IMR-90 (cell line): Measurements from ENCODE around the gene SPATA16. TPM values are rescaled to one million over a fixed set of nuclear protein-coding genes. Genes with fewer than 3 reads are reported as not detected.

ENCODE experiments used
- ATAC-seq: fragments of 200-7000 bp; cut with Tn5 transposase; 2 replicates; pipeline ENCODE4 v1.9.1; 2020; ENCODE audit warnings: low read depth, mild to moderate bottlenecking, moderate library complexity
- BruUV-seq: library from RNA; stranded (reverse); fragments of 400-500 nt; replicated peaks from 2 replicates; lab custom pipeline; 2021; lab: Mats Ljungman, UMichigan
- CTCF ChIA-PET: fragments of 300-600 bp; formaldehyde crosslinking; extraction: SDS; loops from one replicate; lab custom pipeline; 2021; ENCODE audit warnings: antibody characterized with exemption; lab: Yijun Ruan, JAX
- POLR2A ChIA-PET: fragments of 300-600 bp; sonication (Branson Sonifier 250); formaldehyde crosslinking; loops from one replicate; lab custom pipeline; 2022; ENCODE audit warnings: antibody characterized with exemption; ENCODE audit not compliant: unreplicated experiment; lab: Charles Lee
- DNase-seq: peaks from one replicate; pipeline ENCODE4 v3.0.0; 2013
- H2AFZ ChIP-seq: replicated peaks from 2 replicates; pipeline ENCODE3; 2013; ENCODE audit warnings: low read length, mild to moderate bottlenecking; ENCODE audit not compliant: poor library complexity
- H2AK5ac ChIP-seq: 2 replicates; pipeline ENCODE4 v1.6.1; 2013; ENCODE audit warnings: low read depth, low read length, inconsistent platforms
- H2AK9ac ChIP-seq: replicated peaks from 2 replicates; pipeline ENCODE3; 2013; ENCODE audit warnings: mild to moderate bottlenecking, low read depth, low read length, moderate library complexity; ENCODE audit not compliant: poor library complexity
- H2BK120ac ChIP-seq: 2 replicates; pipeline ENCODE4 v1.6.1; 2013; ENCODE audit warnings: low read depth, low read length, inconsistent platforms
- H2BK15ac ChIP-seq: 3 replicates; pipeline ENCODE4 v1.6.1; 2013; ENCODE audit warnings: low read depth, low read length, inconsistent platforms
- H2BK20ac ChIP-seq: 2 replicates; pipeline ENCODE4 v1.6.1; 2013; ENCODE audit warnings: low read depth, mild to moderate bottlenecking, inconsistent platforms, low read length, moderate library complexity
- H2BK5ac ChIP-seq: 2 replicates; pipeline ENCODE4 v1.6.1; 2013; ENCODE audit warnings: mild to moderate bottlenecking, low read depth, low read length, inconsistent platforms; ENCODE audit not compliant: poor library complexity, severe bottlenecking
- H3K14ac ChIP-seq: replicated peaks from 2 replicates; pipeline ENCODE4 v1.6.1; 2013; ENCODE audit warnings: low read depth, low read length, inconsistent platforms
- H3K18ac ChIP-seq: 2 replicates; pipeline ENCODE4 v1.6.1; 2013; ENCODE audit warnings: low read depth, low read length, control low read depth
- H3K23ac ChIP-seq: 2 replicates; pipeline ENCODE4 v1.6.1; 2013; ENCODE audit warnings: low read depth, low read length, inconsistent platforms
- H3K27ac ChIP-seq: 2 replicates; pipeline ENCODE4 v1.5.1; 2013; ENCODE audit warnings: mild to moderate bottlenecking, control low read depth, low read length; ENCODE audit not compliant: insufficient read depth
- H3K27me3 ChIP-seq: 2 replicates; pipeline ENCODE4 v1.6.1; 2013; ENCODE audit warnings: low read length; ENCODE audit not compliant: control insufficient read depth, insufficient read depth
- H3K36me3 ChIP-seq: 2 replicates; pipeline ENCODE4 v1.6.1; 2013; ENCODE audit warnings: low read length, mixed read lengths; ENCODE audit not compliant: control insufficient read depth, insufficient read depth
- H3K4ac ChIP-seq: 2 replicates; pipeline ENCODE4 v1.6.1; 2013; ENCODE audit warnings: low read depth, low read length, inconsistent platforms
- H3K4me1 ChIP-seq: 2 replicates; pipeline ENCODE4 v1.6.1; 2013; ENCODE audit warnings: low read length, mixed read lengths; ENCODE audit not compliant: control insufficient read depth, insufficient read depth
- H3K4me2 ChIP-seq: 2 replicates; pipeline ENCODE4 v1.6.1; 2013; ENCODE audit warnings: low read depth, mild to moderate bottlenecking, control low read depth, low read length, moderate library complexity
- H3K4me3 ChIP-seq: 2 replicates; pipeline ENCODE4 v1.5.1; 2013; ENCODE audit warnings: low read depth, mild to moderate bottlenecking, control low read depth, low read length, moderate library complexity; ENCODE audit not compliant: insufficient read depth
- H3K56ac ChIP-seq: 2 replicates; pipeline ENCODE4 v1.6.1; 2013; ENCODE audit warnings: low read length, inconsistent platforms; ENCODE audit not compliant: insufficient read depth; ENCODE audit errors: extremely low read depth
- H3K79me1 ChIP-seq, 2 experiments: 2 replicates each; pipeline ENCODE4 v1.6.1; 2013; ENCODE audit warnings: low read length in 2 of 2, inconsistent platforms in 1 of 2, low read depth in 1 of 2
- H3K9ac ChIP-seq: 2 replicates; pipeline ENCODE4 v1.6.1; 2013; ENCODE audit warnings: low read depth, low read length, control low read depth
- H3K9me1 ChIP-seq: 2 replicates; pipeline ENCODE4 v1.6.1; 2013; ENCODE audit warnings: low read length, inconsistent platforms; ENCODE audit not compliant: insufficient read depth
- H3K9me3 ChIP-seq: 2 replicates; pipeline ENCODE4 v1.6.1; 2013; ENCODE audit warnings: low read length; ENCODE audit not compliant: control insufficient read depth, insufficient read depth
- H4K20me1 ChIP-seq: 2 replicates; pipeline ENCODE4 v1.6.1; 2013; ENCODE audit warnings: low read length, inconsistent platforms; ENCODE audit not compliant: insufficient read depth
- H4K5ac ChIP-seq: 2 replicates; pipeline ENCODE4 v1.6.1; 2013; ENCODE audit warnings: mild to moderate bottlenecking, low read depth, low read length, control low read depth
- H4K8ac ChIP-seq, 2 experiments: 2 replicates each; pipeline ENCODE4 v1.6.1; 2013; ENCODE audit warnings: low read depth in 2 of 2, low read length in 2 of 2, control low read depth in 1 of 2, inconsistent platforms in 1 of 2
- H4K91ac ChIP-seq: 2 replicates; pipeline ENCODE4 v1.6.1; 2013; ENCODE audit warnings: low read depth, low read length, inconsistent platforms; ENCODE audit not compliant: insufficient read depth
- BHLHE40 ChIP-seq: fragments of 150-350 bp; IDR thresholded peaks from 2 replicates; pipeline ENCODE4 v1.6.1; 2016; ENCODE audit warnings: mild to moderate bottlenecking, low read depth, low read length
- CEBPB ChIP-seq: IDR thresholded peaks from 2 replicates; pipeline ENCODE4 v1.6.1; 2012; ENCODE audit warnings: low read depth, low read length, improper control_type of control experiment
- FOS ChIP-seq: fragments of 150-350 bp; IDR thresholded peaks from 2 replicates; pipeline ENCODE4 v1.6.1; 2016; ENCODE audit warnings: low read depth, low read length
- MAFK ChIP-seq: IDR thresholded peaks from 2 replicates; pipeline ENCODE4 v1.6.1; 2012; ENCODE audit warnings: low read depth, low read length, improper control_type of control experiment
- MXI1 ChIP-seq: IDR thresholded peaks from 2 replicates; pipeline ENCODE4 v1.6.1; 2012; ENCODE audit warnings: low read depth, mild to moderate bottlenecking, low read length, moderate library complexity, borderline replicate concordance
- POLR2A ChIP-seq: IDR thresholded peaks from 2 replicates; pipeline ENCODE4 v1.6.1; 2012; ENCODE audit warnings: mild to moderate bottlenecking, low read depth, low read length
- RAD21 ChIP-seq: IDR thresholded peaks from 2 replicates; pipeline ENCODE4 v1.6.1; 2012; ENCODE audit warnings: low read length, improper control_type of control experiment
- RCOR1 ChIP-seq: IDR thresholded peaks from 2 replicates; pipeline ENCODE4 v1.6.1; 2012; ENCODE audit warnings: mild to moderate bottlenecking, low read length, improper control_type of control experiment; ENCODE audit not compliant: insufficient replicate concordance
- RFX5 ChIP-seq: IDR thresholded peaks from 2 replicates; pipeline ENCODE4 v1.8.0; 2012; ENCODE audit warnings: low read depth, mild to moderate bottlenecking, low read length, moderate library complexity
- SMC3 ChIP-seq: fragments of 150-350 bp; IDR thresholded peaks from 2 replicates; pipeline ENCODE4 v1.6.1; 2016; ENCODE audit warnings: low read depth, mild to moderate bottlenecking, antibody characterized with exemption, low read length, moderate library complexity
- WGBS, 2 experiments: methylation state at CpG; one replicate each; pipeline versions ENCODE4 v1.1.5 to v1.1.7; 2013; ENCODE audit warnings: missing lambda C conversion rate in 2 of 2; ENCODE audit not compliant: insufficient read length in 1 of 2; ENCODE audit errors: extremely low coverage in 2 of 2; 5-methylcytosine and 5-hydroxymethylcytosine counted together
- dilution Hi-C: fragments of 300-500 bp; cut with HindIII; formaldehyde crosslinking; loops from one replicate; pipeline ENCODE4 v1.14.3; 2018; ENCODE audit warnings: low sequenced_read_pairs; ENCODE audit not compliant: unreplicated experiment
- in situ Hi-C: fragments of 300-500 bp; cut with MboI; formaldehyde crosslinking; loops from 3 replicates; pipeline ENCODE4 v1.14.3; 2019; ENCODE audit warnings: low sequenced_read_pairs, inconsistent platforms, mixed read lengths
- intact Hi-C: fragments of 100-400 bp; cut with micrococcal nuclease; formaldehyde crosslinking; loops from 2 replicates; pipeline ENCODE4 v1.10.0; 2022
- polyA plus RNA-seq, 3 experiments: library from polyadenylated mRNA; depleted of rRNA; stranded (reverse); fragments of >200 nt; gene quantifications; 2 replicates each; pipeline ENCODE4 v1.2.3, GENCODE V29; 2012; ENCODE audit warnings: low replicate concordance in 1 of 3
- total RNA-seq: library from RNA; depleted of rRNA; stranded (reverse); fragments of >200 nt; gene quantifications from 2 replicates; pipeline ENCODE4 v1.2.3, GENCODE V29; 2012
- TF ChIP-seq, protein P1 (sequence below): fragments of 150-350 bp; IDR thresholded peaks from 2 replicates; pipeline ENCODE4 v1.6.1; 2017; ENCODE audit warnings: mild to moderate bottlenecking, antibody characterized with exemption, low read length, low read depth
- TF ChIP-seq, protein P2 (sequence below): conservative IDR thresholded peaks from 2 replicates; pipeline ENCODE4 v1.5.1; 2012; ENCODE audit warnings: mild to moderate bottlenecking, low read depth, low read length, improper control_type of control experiment
- TF ChIP-seq, protein P3 (sequence below): fragments of 150-350 bp; IDR thresholded peaks from 2 replicates; pipeline ENCODE4 v1.6.1; 2016; ENCODE audit warnings: low read depth, mild to moderate bottlenecking, low read length, moderate library complexity, borderline replicate concordance

The SPATA16 gene
- total and polyA plus RNA-seq, 2 of the 4 experiments (the other 2 are of a cell fraction): not detected

DNA sequence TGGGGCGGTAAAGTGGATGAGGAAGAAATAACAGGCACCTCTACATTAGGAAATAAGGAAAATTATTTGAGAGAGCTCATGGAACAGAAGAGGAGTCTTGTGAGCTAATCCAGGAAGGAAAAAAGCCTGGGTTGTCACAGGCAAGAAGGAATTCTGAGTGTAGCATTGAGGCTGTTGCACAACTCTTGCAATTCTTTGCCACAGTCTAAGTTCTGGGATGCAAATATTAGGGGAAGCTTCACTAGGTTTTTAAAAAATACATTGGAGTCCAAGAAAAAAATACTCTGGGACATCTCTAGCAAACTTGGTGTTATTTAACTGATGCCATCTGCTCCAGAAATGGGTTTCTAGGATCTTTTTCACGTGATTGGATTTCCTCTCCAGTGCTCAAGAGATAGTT, 122.3 kb downstream of the SPATA16 start:
- in situ Hi-C loops: no loop called here
- dilution Hi-C loops: no loop called here

More for the DNA sequence above, 122.3 kb downstream of the SPATA16 start:
- ChIA-PET CTCF (no interaction called here), POLR2A (no interaction called here)
- Histone ChIP-seq H3K27ac (no peak overlapping the region), H2BK120ac (no peak overlapping the region), H4K5ac (no peak overlapping the region), H3K9me3 (no peaks in the 10 kb centered on the region), H3K4ac (no peak overlapping the region), H2AFZ (no peak overlapping the region), H3K9me1 (no peaks in the 10 kb centered on the region), H2BK5ac (no peak overlapping the region), H2AK5ac (no peak overlapping the region), H4K91ac (no peak overlapping the region), H2AK9ac (no peak overlapping the region), H2BK20ac (no peak overlapping the region), H3K9ac (no peak overlapping the region), H4K8ac (no peak overlapping the region), H3K56ac (no peak overlapping the region), H3K18ac (no peak overlapping the region), H3K23ac (no peak overlapping the region), H3K4me2 (no peak overlapping the region), H3K4me1 (no peaks in the 10 kb centered on the region), H3K36me3 (no peaks in the 10 kb centered on the region), H3K14ac (no peak overlapping the region), H3K27me3 (no peaks in the 10 kb centered on the region), H3K79me1 (no peaks in the 10 kb centered on the region), H4K20me1 (no peaks in the 10 kb centered on the region), H2BK15ac (no peak overlapping the region), H3K4me3 (no peak overlapping the region)
- no peak for TF ChIP-seq FOS
- TF ChIP-seq BHLHE40: no peak
- TF ChIP-seq, protein P1, sequence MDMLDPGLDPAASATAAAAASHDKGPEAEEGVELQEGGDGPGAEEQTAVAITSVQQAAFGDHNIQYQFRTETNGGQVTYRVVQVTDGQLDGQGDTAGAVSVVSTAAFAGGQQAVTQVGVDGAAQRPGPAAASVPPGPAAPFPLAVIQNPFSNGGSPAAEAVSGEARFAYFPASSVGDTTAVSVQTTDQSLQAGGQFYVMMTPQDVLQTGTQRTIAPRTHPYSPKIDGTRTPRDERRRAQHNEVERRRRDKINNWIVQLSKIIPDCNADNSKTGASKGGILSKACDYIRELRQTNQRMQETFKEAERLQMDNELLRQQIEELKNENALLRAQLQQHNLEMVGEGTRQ: no peak
- no peak for TF ChIP-seq RCOR1
- TF ChIP-seq RFX5: no peak
- no peak for TF ChIP-seq CEBPB
- TF ChIP-seq, protein P2, sequence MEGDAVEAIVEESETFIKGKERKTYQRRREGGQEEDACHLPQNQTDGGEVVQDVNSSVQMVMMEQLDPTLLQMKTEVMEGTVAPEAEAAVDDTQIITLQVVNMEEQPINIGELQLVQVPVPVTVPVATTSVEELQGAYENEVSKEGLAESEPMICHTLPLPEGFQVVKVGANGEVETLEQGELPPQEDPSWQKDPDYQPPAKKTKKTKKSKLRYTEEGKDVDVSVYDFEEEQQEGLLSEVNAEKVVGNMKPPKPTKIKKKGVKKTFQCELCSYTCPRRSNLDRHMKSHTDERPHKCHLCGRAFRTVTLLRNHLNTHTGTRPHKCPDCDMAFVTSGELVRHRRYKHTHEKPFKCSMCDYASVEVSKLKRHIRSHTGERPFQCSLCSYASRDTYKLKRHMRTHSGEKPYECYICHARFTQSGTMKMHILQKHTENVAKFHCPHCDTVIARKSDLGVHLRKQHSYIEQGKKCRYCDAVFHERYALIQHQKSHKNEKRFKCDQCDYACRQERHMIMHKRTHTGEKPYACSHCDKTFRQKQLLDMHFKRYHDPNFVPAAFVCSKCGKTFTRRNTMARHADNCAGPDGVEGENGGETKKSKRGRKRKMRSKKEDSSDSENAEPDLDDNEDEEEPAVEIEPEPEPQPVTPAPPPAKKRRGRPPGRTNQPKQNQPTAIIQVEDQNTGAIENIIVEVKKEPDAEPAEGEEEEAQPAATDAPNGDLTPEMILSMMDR: no peak
- TF ChIP-seq, protein P3, sequence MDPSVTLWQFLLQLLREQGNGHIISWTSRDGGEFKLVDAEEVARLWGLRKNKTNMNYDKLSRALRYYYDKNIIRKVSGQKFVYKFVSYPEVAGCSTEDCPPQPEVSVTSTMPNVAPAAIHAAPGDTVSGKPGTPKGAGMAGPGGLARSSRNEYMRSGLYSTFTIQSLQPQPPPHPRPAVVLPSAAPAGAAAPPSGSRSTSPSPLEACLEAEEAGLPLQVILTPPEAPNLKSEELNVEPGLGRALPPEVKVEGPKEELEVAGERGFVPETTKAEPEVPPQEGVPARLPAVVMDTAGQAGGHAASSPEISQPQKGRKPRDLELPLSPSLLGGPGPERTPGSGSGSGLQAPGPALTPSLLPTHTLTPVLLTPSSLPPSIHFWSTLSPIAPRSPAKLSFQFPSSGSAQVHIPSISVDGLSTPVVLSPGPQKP: no peak
- no peak for TF ChIP-seq MAFK
- no peak for TF ChIP-seq RAD21
- TF ChIP-seq SMC3: no peak
- TF ChIP-seq MXI1: no peak
- TF ChIP-seq POLR2A: no peak
- no TSS peak for BruUV-seq
- DNase-seq (no peak), ATAC-seq (no peak)
- no CpG with 5 or more reads among the region's 2 CpGs for WGBS, 2 experiments
- intact Hi-C loops: no loop called here
